Measurements from ENCODE around the gene GATD1.

GATD1 gene

DNA sequence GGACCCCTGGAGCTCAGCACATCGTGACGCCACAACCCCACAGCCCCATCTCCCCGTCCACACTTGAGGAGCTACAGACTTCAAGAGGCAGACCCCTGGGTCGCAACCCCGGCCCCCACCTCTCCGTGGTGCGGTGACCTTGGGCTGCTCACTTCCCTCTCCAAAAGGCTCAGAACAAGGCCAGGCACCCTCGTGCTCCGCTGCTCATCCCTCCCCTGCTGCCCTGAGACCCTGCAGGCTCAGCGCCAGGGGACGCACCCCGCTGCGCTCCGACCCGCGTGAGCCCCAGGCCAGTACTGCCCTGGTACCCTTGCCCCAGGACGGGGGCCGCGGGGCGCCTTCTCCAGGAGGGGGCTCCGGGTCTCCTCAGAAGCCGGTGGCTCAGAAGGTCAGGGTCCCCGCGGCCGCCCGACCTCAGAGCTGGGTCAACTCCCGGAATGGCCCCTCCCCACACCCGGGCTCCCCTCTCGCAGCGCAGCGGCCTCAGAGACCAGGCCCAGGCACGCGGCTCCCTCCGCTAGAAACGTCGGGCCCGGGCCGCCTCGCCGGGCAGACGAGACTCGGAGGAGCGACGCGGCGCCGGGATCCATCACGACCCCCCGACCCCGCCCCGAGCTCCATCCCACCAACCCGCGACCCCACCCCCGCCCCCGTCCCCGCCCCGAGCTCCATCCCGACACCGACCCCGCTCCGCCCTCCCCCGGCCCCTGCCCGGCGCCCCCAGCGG lies 563 bp downstream of the GATD1 start:
- DNase-seq, result no peak

DNA sequence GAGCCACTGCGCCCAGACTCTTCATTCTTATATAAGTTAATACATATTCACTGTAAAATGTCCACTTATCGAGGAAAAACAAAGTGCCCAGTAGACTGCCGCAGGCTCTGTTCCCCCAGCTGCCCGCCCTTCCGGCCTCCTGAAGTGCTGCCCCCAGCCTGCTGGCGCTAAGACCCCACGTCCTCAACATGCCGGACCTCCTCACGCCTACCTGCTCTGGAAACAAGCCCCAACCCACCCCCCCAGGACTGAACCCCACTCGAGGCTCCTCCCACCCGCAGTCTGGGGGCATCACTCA lies 1.1 kb downstream of the GATD1 start:
- DNase-seq, result no peak

- no peak for DNase-seq
Observed at GRCh38 chr11:774873-775592, 2.3 kb downstream of the GATD1 start.

- no peak for DNase-seq
Observed at GRCh38 chr11:773830-774229, 3.5 kb downstream of the GATD1 start.

DNA sequence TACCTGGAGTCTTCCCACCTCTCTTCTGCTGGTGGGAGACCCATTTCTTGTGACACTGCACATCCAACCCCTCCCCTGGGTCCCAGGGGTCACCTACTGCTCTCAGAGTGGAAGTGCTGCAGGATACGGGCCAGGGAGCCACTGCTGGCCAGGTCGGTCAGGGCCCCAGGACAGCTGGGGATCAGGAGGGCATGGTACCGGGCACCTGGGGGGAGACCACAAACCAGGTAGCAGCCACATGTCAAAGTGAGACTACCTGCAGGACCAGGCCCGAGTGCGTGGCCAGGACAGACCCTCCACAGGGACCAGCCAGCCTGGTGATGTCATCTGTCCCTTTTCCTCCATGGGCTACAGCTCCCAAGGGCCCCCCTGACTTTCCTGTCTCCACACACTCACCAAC lies 3.9 kb downstream of the GATD1 start:
- no peak for DNase-seq

DNA sequence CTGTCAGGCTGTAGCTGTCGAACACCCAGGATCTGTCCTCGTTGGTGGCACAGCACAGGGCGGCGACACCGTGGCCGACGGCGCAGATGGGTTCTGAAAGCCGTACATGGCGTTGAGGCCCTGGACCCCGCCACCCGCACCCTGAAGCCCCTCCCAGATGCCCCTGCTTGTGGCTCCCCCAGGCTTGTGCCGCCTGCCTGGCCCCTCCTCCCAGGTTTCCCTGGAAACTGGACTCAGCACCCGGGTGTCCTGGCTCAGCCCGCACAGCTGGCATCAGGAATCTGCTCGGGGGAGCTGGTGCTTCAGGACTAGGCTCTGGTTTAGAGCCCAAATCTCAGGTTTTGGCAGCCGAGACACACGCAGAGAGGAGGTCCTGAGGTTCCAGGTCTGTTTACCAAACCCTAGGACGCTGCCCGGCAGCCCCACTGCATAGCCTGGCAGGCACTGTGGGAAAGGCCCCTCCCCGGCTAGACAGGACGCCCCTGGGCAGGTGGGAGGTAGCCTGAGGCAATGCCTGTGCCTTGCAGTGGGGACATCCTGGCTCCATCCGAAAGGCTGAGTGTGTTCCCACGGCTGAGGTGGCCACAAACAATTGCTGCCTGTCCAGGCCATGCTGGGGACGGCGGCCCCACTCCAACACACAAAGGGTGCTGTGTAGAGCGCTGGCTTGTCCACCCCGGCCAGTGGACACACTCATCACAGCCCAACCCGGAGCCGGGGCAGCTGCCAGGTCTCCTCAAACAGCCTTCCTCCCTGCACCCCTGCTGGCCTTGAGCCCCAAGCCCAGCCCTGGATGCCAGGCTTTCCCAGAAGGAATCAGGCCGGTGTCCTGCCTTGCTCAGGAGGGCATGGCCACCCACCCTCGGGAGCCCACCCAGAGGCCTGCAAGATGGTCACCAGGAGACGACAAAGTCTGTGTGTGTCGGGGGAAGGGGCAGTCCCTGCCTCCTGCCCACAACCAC lies 4.6 kb downstream of the GATD1 start:
- DNase-seq, result no peak

GRCh38 chr11:771617-772204 lies 5.6 kb downstream of the GATD1 start:
- no peak for DNase-seq

- DNase-seq, result no peak
Observed at GRCh38 chr11:770642-771616, 6.4 kb downstream of the GATD1 start.

- DNase-seq, result no peak
Observed at GRCh38 chr11:769887-770641, 7.2 kb downstream of the GATD1 start.

- no peak for DNase-seq
Observed at GRCh38 chr11:767238-767637, 10.0 kb downstream of the GATD1 start.

DNA sequence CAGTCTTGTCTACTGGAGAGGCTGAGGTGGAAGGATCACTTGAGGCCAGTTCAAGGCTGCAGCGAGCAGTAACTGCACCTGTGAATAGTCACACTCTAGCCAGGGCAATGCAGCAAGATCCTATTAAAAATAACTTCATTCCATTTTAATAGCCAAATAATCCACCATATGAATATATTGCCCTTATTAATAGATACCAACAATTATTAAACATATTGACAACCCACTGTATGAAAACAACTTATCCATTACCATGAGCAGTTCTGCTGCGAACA lies 10.4 kb downstream of the GATD1 start:
- no peak for DNase-seq

DNA sequence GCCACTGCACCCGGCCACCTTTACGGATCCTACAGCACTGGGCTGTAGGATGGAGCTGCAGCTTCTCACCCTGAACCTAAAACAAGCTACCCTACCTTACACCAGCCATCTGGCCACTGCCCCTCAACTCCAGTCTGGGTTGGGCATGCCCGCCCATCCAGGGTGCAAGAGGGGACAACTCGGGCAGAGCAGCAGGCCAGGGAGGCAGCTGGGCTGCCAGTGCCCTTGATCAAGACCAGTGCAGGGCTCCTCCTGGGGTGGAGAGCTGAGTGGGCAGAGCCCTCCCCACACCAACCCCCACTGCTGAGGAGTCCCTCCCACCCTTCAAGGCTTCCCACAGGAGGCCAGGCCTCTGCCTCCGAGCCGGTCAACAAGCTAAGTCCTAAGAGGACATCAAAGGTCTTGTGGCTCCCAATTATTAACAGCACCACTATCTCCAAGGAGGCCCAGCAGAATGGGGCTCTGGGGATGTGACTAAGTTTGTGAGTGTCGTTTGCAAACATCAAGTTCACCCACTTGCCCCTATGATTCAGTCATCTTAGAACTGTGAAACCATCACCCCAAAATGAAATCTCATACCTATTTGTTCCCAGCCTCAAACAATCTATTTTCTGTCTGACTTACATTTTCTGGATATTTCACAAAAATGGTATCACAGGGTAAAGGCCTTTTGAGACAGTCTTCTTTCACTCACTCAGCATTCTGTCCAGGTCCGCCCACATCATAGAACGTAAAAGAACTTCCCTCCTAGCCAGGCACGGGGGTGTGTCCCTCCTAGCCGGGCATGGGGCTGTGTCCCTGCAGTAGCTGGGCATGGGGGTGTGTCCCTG lies 11.0 kb downstream of the GATD1 start:
- no peak for DNase-seq

- DNase-seq, result no peak
Observed at GRCh38 chr11:765802-766091, 11.5 kb downstream of the GATD1 start.

DNA sequence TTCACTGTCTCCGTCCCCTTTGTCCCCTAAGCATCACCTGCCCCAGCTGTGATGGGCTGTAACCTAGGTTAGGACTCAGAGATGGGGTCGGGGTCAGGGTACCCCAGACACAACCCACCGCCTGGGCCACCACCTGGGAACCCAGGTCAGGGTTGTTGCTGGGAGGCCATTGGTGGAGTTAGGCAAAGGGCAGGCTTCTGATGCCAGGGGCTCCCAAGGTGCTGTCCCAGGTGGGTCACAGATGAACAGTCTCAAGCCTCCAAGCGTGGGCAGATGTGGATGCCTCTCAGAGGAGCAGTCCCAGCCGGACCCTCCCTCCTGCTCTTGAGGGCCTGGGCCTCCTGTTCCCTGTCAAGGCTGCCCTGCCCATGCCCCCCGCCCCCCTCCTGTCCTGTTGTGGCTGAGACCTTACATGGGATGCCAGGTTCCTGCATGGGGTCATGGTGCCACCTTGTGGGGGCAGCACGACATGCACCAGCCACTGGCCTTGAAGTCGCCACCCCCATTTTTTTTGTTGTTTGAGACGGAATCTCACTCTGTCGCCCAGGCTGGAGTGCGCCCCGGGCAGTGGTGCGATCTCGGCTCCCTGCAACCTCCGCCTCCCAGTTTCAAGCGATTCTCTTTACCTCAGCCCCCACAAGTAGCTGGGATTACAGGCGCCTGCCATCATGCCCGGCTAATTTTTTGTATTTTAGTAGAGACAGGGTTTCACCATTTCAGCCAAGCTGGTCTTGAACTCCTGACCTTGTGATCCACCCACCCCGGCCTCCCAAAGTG lies 12.1 kb downstream of the GATD1 start:
- no peak for DNase-seq

GRCh38 chr11:764322-765024 lies 12.8 kb downstream of the GATD1 start:
- no peak for DNase-seq

GRCh38 chr11:763549-764321 lies 13.6 kb downstream of the GATD1 start:
- DNase-seq, result no peak

GRCh38 chr11:763073-763463 lies 14.2 kb downstream of the GATD1 start:
- no peak for DNase-seq

- DNase-seq, result peak in 1 of 2 experiments; percentile 44
Observed at GRCh38 chr11:762421-763072, 14.7 kb downstream of the GATD1 start.
